Measurements from ENCODE around the gene ABITRAM. TPM values are rescaled to one million over a fixed set of nuclear protein-coding genes. Genes with fewer than 3 reads are reported as not detected.

Gene ABITRAM
- total RNA-seq, 2 donors from 2014 or later: 11.0 to 13.9 TPM

- intact Hi-C loops (cut with DNase I, micrococcal nuclease): no loop called here
- ATAC-seq (no peak), DNase-seq (no peak)
Measured at GRCh38 chr9:108972626-108973209, 38.5 kb downstream of the ABITRAM start.

DNA sequence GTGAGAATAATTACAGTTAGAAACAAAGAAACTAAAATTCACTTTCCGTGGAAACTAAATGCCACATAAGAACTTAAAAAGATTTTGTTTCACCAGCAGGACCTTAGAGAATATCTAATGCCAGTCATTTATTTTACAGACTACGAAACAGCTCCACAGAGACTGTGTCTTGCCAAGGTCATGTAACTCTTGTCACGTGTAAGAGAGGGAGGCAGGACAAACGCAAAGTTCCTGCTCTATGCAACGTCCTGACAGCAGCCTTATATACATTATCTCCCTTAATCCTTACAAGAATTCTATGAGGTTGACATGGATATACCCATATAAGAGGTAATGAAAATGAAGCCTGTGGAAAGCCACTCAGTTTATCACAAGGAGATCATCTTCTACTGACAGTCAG is 39.7 kb downstream of the ABITRAM start:
- intact Hi-C loops (cut with DNase I, micrococcal nuclease): no loop called here
- no peak for DNase-seq

DNA sequence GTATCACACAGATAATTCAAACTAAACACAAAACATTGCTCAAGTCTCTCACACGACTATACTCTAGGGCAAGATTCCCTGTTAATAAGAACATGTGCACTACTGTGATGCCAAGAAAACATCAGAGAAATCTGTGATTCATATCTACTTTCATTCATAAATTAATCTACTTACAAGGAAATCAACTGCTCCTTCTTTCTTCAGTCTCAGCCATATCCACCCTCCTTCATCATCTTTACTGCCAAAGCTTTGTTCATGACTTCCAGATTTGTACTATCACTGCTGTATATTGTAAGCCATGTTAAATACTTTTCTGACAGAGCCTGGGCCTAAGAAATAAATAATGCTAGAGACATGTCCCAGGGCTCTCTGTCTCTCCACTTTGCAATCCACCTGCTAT is 44.0 kb downstream of the ABITRAM start:
- DNase-seq (no peak), ATAC-seq (no peak)

More for the DNA sequence above, 39.7 kb downstream of the ABITRAM start:
- no peak for ATAC-seq

GRCh38 chr9:108980893-108981292 is 46.7 kb downstream of the ABITRAM start:
- DNase-seq (no peak), ATAC-seq (no peak)
- intact Hi-C loops (cut with DNase I, micrococcal nuclease): no loop called here

More for the DNA sequence above, 44.0 kb downstream of the ABITRAM start:
- intact Hi-C loops (cut with DNase I, micrococcal nuclease): no loop called here

- ATAC-seq: no peak
Measured at GRCh38 chr9:108983885-108984284, 49.7 kb downstream of the ABITRAM start.

More at GRCh38 chr9:108983885-108984284, 49.7 kb downstream of the ABITRAM start:
- no peak for DNase-seq
- intact Hi-C loops (cut with DNase I, micrococcal nuclease): no loop called here

Other genes starting within 250 kb of the ABITRAM start
- not detected for gene ACTL7B, start 78.4 kb upstream of the ABITRAM start, total RNA-seq
- not detected for gene ACTL7A, start 72.1 kb upstream of the ABITRAM start, total RNA-seq
- gene ELP1, start 276 bp upstream of the ABITRAM start, total RNA-seq: 10 to 100 TPM; 12.8 to 13.1 TPM
- gene CTNNAL1, start 79.1 kb downstream of the ABITRAM start, total RNA-seq: 10 to 100 TPM in 1 of 2 donors, 1 to 10 TPM in 1; 7.6 to 13.1 TPM
- 10 to 100 TPM; 33.7 to 37.0 TPM for gene TMEM245, start 185.5 kb downstream of the ABITRAM start, total RNA-seq
- under 1 TPM; 0.52 to 0.81 TPM for gene FRRS1L, start 232.8 kb downstream of the ABITRAM start, total RNA-seq